Measurements from ENCODE around the gene RAB4A.

- no peak for TF ChIP-seq CTCF (IDR thresholded peaks at IDR 0.05; ENCODE audit: low read depth, low read length)
- no peak for TF ChIP-seq POLR2A (IDR thresholded peaks at IDR 0.05; ENCODE audit: extremely low read depth, insufficient read length)
- TF ChIP-seq MAX (IDR thresholded peaks at IDR 0.05; ENCODE audit: low read depth, low read length): no peak
- no peak for TF ChIP-seq MYC (IDR thresholded peaks at IDR 0.05; ENCODE audit: low read depth, low read length)
Measured at GRCh38 chr1:229273507-229274232, 2.8 kb downstream of the RAB4A start.
